OCI-LY1 (cell line): ENCODE data around the gene DPF3.

ENCODE experiments used
- H2AFZ ChIP-seq: fragments of 200-600 bp; sonication (generic), shearing (Covaris generic); 2 replicates; pipeline ENCODE4 v1.6.0; 2014; ENCODE audit warnings: antibody characterized with exemption, mild to moderate bottlenecking, low read length
- H3F3A ChIP-seq: fragments of 200-600 bp; sonication (generic), shearing (Covaris generic); 2 replicates; pipeline ENCODE4 v1.6.0; 2014; ENCODE audit warnings: mild to moderate bottlenecking, antibody characterized with exemption, low read length, moderate library complexity; ENCODE audit not compliant: insufficient read depth
- H3K27ac ChIP-seq: fragments of 200-600 bp; sonication (generic); 2 replicates; pipeline ENCODE4 v1.5.1; 2014; ENCODE audit warnings: low read length, mixed run types, mild to moderate bottlenecking, low read depth; ENCODE audit not compliant: poor library complexity, severe bottlenecking
- H3K27me3 ChIP-seq: fragments of 200-600 bp; sonication (generic); 2 replicates; pipeline ENCODE4 v1.6.0; 2014; ENCODE audit warnings: antibody characterized with exemption, mild to moderate bottlenecking, low read length, moderate library complexity; ENCODE audit not compliant: insufficient read depth
- H3K36me3 ChIP-seq: fragments of 200-600 bp; sonication (generic); 2 replicates; pipeline ENCODE4 v1.6.1; 2014; ENCODE audit warnings: mild to moderate bottlenecking, antibody characterized with exemption, low read length, moderate library complexity, mixed read lengths; ENCODE audit not compliant: insufficient read depth
- H3K4me1 ChIP-seq: fragments of 200-600 bp; sonication (generic); 2 replicates; pipeline ENCODE4 v1.5.1; 2014; ENCODE audit warnings: mild to moderate bottlenecking, low read length, moderate library complexity; ENCODE audit not compliant: insufficient read depth, severe bottlenecking
- H3K4me2 ChIP-seq: fragments of 200-600 bp; sonication (generic), shearing (Covaris generic); 2 replicates; pipeline ENCODE4 v1.6.1; 2014; ENCODE audit warnings: low read length
- H3K4me3 ChIP-seq: fragments of 200-600 bp; sonication (generic); 2 replicates; pipeline ENCODE4 v1.5.1; 2014; ENCODE audit warnings: low read length, low read depth, mild to moderate bottlenecking, mixed read lengths; ENCODE audit not compliant: poor library complexity, severe bottlenecking
- H3K79me2 ChIP-seq: fragments of 200-600 bp; shearing (Covaris generic); 2 replicates; pipeline ENCODE4 v1.6.1; 2016; ENCODE audit warnings: mixed run types, low read length, mixed read lengths; ENCODE audit not compliant: insufficient read depth
- H3K9ac ChIP-seq: fragments of 200-600 bp; sonication (generic), shearing (Covaris generic); 2 replicates; pipeline ENCODE4 v1.6.1; 2014; ENCODE audit warnings: mild to moderate bottlenecking, low read length, mixed read lengths
- H3K9me2 ChIP-seq: fragments of 200-600 bp; sonication (generic), shearing (Covaris generic); 2 replicates; pipeline ENCODE4 v1.6.1; 2014; ENCODE audit warnings: low read depth, mild to moderate bottlenecking, low read length, mixed read lengths
- H3K9me3 ChIP-seq: fragments of 200-600 bp; shearing (Covaris generic); 2 replicates; pipeline ENCODE4 v1.6.1; 2014; ENCODE audit warnings: low read length, mixed read lengths
- H4K20me1 ChIP-seq: fragments of 200-600 bp; sonication (generic), shearing (Covaris generic); 2 replicates; pipeline ENCODE4 v1.6.0; 2016; ENCODE audit warnings: mild to moderate bottlenecking, low read length; ENCODE audit not compliant: insufficient read depth
- EZH2 ChIP-seq: fragments of 200-600 bp; sonication (generic), shearing (Covaris generic); IDR thresholded peaks from 2 replicates; pipeline ENCODE4 v1.8.0; 2017; ENCODE audit warnings: borderline replicate concordance, mixed run types, mild to moderate bottlenecking, antibody characterized with exemption, low read length, moderate library complexity, mixed read lengths
- TF ChIP-seq, protein P1 (sequence below): fragments of 200-600 bp; sonication (generic), shearing (Covaris generic); IDR thresholded peaks from 2 replicates; pipeline ENCODE4 v1.5.1; 2017; ENCODE audit warnings: mild to moderate bottlenecking, antibody characterized with exemption, low read length, moderate library complexity, mixed read lengths

Gene DPF3

GRCh38 chr14:72675126-72675525 lies 218.8 kb downstream of the DPF3 start:
- Histone ChIP-seq H3K4me3 (no peak overlapping the region), H3K9me3 (no peaks in the 10 kb centered on the region), H3K27ac (no peak overlapping the region), H3F3A (no peaks in the 10 kb centered on the region), H3K4me2 (no peak overlapping the region), H3K9me2 (no peaks in the 10 kb centered on the region), H3K9ac (no peak overlapping the region), H3K36me3 (no peaks in the 10 kb centered on the region), H3K27me3 (no peaks in the 10 kb centered on the region), H3K4me1 (no peaks in the 10 kb centered on the region), H2AFZ (no peak overlapping the region), H3K79me2 (no peaks in the 10 kb centered on the region), H4K20me1 (no peaks in the 10 kb centered on the region)
- TF ChIP-seq, protein P1, sequence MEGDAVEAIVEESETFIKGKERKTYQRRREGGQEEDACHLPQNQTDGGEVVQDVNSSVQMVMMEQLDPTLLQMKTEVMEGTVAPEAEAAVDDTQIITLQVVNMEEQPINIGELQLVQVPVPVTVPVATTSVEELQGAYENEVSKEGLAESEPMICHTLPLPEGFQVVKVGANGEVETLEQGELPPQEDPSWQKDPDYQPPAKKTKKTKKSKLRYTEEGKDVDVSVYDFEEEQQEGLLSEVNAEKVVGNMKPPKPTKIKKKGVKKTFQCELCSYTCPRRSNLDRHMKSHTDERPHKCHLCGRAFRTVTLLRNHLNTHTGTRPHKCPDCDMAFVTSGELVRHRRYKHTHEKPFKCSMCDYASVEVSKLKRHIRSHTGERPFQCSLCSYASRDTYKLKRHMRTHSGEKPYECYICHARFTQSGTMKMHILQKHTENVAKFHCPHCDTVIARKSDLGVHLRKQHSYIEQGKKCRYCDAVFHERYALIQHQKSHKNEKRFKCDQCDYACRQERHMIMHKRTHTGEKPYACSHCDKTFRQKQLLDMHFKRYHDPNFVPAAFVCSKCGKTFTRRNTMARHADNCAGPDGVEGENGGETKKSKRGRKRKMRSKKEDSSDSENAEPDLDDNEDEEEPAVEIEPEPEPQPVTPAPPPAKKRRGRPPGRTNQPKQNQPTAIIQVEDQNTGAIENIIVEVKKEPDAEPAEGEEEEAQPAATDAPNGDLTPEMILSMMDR = no peak
- TF ChIP-seq EZH2 = no peak

- no peaks in the 10 kb centered on the region for H3K4me1 ChIP-seq
- H3K9me3 ChIP-seq = no peaks in the 10 kb centered on the region
- H3K79me2 ChIP-seq = no peaks in the 10 kb centered on the region
- H3K4me2 ChIP-seq = no peak overlapping the region
- H3K9me2 ChIP-seq = no peaks in the 10 kb centered on the region
- H3K9ac ChIP-seq = no peak overlapping the region
- no peak overlapping the region for H2AFZ ChIP-seq
- H4K20me1 ChIP-seq = no peaks in the 10 kb centered on the region
- no peaks in the 10 kb centered on the region for H3K36me3 ChIP-seq
- TF ChIP-seq, protein P1 = no peak
- TF ChIP-seq EZH2 = no peak
- H3F3A ChIP-seq = no peaks in the 10 kb centered on the region
- no peaks in the 10 kb centered on the region for H3K27me3 ChIP-seq
- H3K27ac ChIP-seq = no peak overlapping the region
- H3K4me3 ChIP-seq = no peak overlapping the region
Observed at GRCh38 chr14:72673179-72673578, 220.7 kb downstream of the DPF3 start.

DNA sequence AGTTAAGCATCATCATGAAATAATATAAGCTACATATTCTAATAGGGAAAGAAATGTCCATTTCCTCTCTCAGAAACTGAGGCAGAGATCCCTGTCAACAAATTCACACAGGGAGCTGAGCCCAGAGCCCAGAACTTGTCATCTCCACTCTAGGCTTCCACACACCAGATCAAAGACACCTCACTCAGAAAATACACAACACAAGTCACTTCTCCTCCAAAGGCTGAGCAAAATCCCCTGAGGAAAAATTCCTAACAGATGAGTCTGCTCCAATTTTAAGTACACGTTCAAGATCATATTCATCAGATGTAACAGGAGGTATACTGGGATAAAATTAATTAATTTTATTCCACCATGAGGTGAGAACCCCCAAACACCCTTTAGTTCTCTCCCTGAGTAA lies 227.3 kb downstream of the DPF3 start:
- H3K36me3 ChIP-seq = no peaks in the 10 kb centered on the region
- no peaks in the 10 kb centered on the region for H3K9me2 ChIP-seq
- TF ChIP-seq, protein P1 = no peak
- no peaks in the 10 kb centered on the region for H3F3A ChIP-seq
- no peaks in the 10 kb centered on the region for H3K79me2 ChIP-seq
- H2AFZ ChIP-seq = no peak overlapping the region
- no peak overlapping the region for H3K27ac ChIP-seq
- no peak overlapping the region for H3K9ac ChIP-seq
- H3K4me3 ChIP-seq = no peak overlapping the region
- no peak overlapping the region for H3K4me2 ChIP-seq
- H4K20me1 ChIP-seq = no peaks in the 10 kb centered on the region
- H3K9me3 ChIP-seq = no peaks in the 10 kb centered on the region
- H3K27me3 ChIP-seq = no peaks in the 10 kb centered on the region; the same call in 1 of the 2 replicates
- no peaks in the 10 kb centered on the region for H3K4me1 ChIP-seq
